NCI-H460 (cell line): ENCODE measurements around the gene GRM4. TPM values are rescaled to one million over a fixed set of nuclear protein-coding genes. Genes with fewer than 3 reads are reported as not detected.

Source experiments
- DNase-seq: peaks from one replicate; pipeline ENCODE4 v3.0.0-alpha.2; 2016; ENCODE audit warnings: low read depth; ENCODE audit errors: extremely low read depth
- total RNA-seq: library from RNA; depleted of rRNA; stranded (reverse); fragments of >200 nt; shearing (Covaris generic); gene quantifications from 2 replicates; pipeline ENCODE4 v1.2.3, GENCODE V29; 2014

Gene GRM4
- total RNA-seq, 1 experiment from 2014 or later: not detected

DNA sequence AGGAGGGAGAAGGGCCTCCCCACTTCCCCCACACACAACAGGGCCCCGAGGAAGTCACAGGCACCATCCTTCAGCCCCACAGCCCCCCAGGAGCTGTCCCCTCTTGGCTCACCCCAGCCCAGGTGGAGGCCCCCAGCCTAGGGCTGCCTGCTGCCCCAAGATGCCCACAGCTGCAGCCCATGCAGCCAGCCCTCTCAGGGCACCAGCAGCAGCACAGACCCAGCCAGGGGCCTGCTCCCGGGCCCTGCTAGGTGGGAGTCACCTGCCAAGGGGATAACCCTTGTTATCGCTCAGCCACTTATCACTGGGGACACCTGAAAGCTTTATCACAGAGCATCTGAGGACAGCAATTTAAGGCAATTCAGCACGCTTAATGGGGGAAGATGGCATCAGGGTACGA is 55.0 kb downstream of the GRM4 start:
- DNase-seq: no peak

DNA sequence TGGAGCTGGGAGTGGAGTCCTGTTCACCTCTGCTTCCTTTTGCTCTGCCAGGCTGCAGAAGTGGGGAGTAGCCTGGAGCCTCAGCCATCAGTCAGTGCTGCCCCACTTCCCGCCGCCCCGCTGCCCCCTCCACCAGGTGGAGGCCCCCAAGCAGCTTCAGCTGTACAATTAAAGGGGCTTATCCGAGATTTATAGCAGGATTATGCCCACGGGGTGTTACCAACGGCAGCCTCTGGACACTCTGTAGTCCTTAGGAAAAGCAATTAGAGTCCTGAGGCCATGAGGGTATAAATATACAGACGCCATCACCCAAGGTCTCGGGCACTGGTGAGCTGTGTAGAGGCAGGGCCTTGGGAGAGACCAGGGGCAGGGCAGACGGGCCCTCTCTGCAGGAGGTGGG is 55.4 kb downstream of the GRM4 start:
- DNase-seq: no peak

DNA sequence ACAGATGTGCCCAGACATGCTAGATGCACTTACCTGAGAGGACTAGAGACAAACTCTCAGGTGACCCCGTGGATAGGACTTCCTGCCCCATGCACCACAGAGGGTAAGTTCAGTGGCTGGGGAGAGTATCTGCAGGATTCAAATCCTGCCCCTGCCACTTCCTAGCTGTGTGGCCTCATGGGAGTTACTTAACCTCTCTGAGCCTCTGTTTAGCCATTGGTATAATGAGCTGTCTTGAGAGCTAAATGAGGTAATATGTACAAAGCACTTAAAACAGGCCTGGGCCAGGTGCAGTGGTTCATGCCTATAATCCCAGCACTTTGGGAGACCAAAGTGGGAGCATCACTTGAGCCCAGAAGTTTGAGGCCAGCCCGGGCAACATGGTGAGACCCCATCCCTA is 59.3 kb downstream of the GRM4 start:
- no peak for DNase-seq

DNA sequence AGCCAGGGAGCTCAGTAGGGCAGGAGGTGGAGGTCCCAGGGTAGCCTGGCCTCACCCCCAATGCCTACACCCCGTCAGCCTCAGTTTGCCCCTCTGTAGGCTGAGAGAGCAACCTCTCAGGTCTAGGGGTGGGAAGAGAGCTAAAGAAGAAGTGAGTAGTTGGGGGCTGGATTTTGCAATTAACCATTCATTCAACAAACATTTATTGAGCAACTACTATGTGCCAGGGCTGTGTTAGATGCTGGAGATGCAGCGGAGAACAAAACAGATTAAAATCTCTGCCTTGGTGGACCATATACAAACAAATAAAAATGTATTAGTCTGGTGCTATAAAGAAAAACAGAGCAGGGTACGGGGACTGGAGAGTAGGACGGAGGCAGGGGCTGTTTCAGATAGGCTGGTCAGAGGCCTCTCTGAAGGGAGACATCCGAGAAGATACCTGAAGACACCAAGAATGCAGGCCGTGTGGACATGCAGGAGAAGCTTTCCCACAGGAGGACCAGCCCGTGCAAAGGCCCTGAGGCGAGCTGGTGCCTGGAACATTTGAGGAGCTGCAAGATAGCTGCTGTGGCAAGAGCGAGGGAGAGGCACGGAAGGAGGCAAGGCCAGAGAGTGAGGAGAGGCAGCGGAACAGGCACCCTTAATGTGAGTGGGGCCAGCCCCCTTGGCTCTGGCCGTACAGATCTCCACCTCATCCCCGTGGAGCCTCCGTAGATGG is 60.3 kb downstream of the GRM4 start:
- no peak for DNase-seq

DNA sequence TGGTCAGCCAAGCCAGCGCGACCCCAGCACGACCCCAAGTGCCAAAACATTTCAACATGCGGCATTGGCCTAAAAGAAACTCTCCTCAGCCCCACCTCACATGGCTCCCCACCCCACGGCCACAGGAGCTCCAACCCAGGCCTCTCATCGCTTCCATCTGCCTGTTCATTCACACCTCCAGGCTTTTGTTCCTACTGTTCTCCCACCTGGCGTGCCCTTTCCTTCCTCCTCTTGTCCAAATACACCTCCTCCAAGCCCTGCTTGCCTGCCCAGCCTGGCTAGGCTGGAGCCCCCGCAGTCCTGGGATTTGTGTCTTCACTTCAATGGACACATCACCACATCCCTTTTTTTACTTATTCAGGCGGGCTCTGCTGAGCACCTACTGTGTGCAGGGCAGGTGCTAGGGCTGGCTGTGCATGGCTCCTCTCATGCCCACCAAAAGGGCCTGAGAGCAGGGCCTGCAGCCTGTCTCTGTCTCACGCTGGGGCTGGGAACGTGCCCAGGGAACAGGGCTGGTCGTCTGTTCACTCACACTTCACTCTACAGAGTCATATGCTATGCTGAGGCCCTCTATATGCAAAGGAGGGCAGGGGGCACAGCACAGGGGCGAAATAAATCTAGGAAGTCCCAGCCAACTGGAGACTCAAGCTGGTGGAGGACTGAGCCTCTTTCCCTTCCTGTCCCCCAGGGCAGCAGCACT is 61.1 kb downstream of the GRM4 start:
- DNase-seq: no peak

DNA sequence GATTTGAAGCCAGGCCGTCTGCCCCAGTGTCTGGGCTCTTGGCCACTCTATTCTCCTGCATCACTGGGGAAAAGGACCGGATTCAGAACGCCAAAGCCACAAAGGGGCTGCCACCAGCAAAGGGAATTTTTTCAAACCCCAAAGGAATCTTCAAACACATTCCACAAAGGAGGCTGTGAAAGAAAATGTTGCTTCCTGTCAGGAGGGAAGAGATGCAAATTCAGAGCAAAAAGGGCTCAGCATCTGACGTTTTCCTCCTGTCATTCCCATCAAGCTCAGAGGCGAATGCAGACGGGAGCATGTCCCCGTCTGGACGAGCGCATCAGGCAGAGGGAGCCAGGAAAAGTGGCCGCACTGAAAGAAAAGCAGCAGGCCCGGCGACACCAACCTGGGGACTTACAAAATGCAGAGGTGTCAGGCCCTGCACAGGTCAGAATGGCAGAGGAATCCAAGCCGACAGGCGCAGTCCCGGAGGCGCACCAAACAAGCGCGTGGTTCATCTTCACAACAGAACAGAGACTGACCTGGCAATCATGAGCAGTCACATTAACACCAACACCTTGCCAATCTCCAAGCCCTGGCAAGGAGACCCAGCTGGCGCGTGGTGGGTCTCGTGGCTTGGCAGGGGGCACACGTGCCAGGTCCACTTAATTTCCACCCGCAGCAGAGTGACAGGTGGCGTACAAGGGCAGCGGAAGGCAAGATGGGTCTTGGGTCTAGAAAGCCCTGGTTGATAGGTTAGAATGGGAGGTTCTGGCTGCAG is 62.8 kb downstream of the GRM4 start:
- no peak for DNase-seq

DNA sequence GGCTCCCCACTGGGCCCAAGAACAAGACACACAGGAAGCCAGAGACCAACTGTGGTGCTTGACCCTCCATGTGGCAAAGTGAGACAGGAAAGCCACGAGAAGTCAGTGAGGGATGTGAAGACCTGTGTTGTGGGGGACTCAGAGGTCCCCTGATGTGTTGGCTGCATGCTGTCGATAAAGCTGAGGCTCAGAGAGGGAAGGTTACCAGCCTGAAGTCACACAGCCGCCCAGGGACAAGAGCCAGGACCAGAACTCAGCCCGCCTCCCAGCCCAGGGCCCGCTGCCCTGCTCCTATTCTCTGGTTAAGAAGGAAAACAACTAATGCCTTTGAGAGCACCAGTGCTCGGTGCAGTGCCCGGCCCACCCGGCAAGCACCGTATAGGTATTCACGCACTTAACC is 63.5 kb downstream of the GRM4 start:
- no peak for DNase-seq

DNA sequence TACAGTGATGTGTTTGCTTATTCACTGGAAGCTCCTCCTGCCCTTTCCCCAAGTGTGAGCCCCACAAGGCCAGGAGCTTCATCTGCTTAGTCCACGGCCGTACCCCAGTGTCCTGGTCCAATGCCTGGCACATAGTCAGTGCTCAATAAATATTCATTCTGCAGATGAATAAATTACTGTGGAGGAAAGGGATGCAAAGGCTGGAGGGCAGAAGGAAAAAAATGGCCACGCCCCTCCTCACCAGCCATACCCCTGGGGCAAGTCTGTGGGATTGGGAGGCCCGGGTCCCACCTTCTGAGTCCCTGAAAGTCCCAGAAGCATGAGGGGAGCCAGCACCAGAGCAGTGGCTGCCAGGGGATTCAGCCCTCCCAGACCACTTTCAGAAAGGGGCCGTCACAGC is 65.5 kb downstream of the GRM4 start:
- DNase-seq: no peak

DNA sequence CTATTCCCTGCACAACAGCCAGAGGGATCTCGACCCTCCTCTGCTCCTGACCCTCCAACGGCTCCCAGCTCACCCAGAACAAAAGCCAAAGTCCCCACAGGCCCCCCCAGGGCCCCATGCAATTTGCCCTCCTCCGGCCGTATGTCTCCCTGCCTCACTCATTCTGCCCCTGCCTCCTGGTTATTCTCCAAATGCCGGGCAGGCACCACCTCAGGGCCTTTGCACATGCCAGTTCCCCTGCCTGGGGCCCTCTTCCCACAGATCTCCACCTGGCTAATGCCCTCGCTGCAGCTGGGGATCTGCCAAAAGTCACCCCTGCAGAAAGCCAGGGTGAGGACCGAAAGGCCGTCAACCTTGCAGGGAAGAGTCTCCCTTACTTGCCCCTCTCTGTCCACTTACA is 66.0 kb downstream of the GRM4 start:
- no peak for DNase-seq

DNA sequence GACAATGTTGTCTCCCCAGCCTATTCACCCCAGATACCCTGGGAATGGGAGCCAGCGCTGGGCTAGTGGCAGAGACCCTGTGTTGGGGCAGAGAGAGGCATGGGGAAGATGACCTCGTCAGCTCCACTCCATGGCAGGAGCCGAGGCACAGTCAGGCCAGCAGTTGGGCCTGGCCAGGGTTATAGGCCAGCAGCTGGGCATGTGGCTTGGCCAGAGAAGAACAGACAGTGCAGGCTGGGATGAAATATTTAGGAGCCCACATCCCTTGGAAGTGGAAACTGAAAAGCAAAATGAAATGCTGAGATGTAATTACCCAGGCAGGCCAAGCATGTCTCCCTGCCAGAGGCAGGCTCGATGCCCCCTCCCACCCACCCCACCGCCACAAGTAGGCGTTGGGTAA is 70.0 kb downstream of the GRM4 start:
- no peak for DNase-seq

DNA sequence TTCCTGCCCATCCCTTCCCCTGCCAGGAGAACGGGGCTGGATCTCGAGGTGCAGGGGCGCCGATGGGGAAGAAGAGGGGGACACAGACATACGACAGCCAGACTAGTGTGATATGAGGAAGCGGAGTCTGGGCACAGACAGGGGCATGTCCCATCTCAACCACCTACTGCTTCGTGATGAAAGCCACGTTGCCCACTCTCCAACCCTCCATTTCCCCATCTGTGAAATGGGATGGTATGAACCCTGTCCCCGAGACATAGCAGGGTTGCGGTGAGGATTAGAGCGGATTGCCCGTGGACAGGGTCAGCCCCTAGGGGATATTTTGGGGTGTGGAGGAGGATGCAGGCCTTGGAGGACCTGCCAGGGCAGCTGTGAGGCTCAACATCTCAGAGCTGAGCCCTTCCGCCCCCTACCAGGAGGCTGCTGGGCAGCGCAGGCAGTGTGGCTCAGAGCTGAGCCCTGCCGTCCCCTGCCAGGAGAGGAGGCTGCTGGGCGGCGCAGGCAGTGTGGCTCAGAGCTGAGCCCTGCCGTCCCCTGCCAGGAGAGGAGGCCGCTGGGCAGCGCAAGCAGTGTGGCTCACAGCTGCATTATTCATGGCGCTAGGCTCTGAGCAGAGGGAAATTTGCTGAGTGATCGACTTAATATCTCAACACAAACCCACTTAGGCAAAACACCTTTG is 71.7 kb downstream of the GRM4 start:
- DNase-seq: no peak

DNA sequence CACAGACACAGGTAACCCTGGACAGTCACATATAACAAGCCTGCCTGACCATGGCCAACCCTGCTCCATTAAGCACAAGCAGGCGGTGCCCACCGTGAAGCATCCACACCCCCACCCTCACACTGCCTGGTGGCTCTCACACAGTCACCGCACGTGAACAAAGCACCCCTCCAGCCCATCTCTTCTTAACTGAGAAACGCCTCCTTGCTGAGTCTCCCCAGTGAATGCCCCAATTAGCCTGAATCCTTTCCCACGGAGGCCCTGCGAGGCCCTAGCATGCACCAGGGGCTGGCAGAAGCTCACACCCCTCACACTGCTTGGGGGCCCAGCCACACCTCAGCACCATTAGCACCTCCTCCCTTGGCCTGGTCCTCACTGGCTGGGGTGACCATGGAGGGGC is 72.3 kb downstream of the GRM4 start:
- DNase-seq: no peak

DNA sequence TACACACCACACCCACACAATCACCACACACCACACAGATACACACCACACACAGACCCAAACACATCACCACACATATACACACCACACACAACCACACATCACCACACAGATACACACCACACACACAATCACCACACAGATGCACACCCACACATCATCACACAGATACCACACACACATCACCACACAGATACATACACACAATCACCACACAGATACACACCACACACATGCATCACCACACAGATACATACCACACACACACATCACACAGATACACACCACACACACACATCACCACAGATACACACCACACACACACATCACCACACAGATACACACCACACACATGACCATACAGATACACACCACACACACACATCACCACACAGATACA is 73.2 kb downstream of the GRM4 start:
- no peak for DNase-seq

DNA sequence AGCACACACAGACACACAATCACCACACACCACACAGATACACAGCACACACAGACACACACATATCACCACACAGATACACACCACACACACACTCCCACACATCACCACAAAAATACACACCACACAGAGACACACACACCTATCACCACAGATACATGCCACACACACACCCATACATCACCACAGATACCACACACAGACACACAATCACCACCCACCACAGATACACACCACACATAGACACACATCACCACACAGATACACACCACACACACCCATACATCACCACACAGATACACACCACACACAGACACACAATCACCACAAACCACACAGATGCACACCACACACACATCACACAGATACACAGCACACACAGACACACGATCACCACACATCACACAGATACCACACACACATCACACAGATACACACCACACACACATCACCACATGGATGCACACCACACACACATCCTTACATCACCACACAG is 74.0 kb downstream of the GRM4 start:
- no peak for DNase-seq

DNA sequence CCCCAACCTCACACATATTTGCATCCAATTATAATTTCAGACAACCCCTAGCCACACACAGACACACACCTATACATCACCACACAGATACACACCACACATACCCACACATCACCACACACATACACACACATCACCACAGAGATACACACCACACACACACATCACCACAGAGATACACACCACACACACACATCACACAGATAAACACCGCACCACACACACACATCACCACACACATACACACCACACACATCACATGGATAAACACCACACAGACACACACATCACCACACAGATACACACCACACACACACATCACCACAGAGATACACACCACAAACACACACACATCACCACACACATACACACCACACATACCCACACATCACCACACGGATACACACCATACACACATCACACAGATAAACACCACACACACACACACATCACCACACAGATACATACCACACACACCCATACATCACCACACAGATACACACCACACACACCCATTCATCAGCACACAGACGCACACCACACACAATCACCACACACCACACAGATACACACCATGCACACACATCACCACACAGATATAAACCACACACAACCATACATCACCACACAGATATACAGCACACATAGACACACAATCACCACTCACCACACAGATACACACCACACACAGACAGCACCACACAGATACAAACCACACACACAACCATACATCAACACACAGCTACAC is 74.6 kb downstream of the GRM4 start:
- DNase-seq: no peak

DNA sequence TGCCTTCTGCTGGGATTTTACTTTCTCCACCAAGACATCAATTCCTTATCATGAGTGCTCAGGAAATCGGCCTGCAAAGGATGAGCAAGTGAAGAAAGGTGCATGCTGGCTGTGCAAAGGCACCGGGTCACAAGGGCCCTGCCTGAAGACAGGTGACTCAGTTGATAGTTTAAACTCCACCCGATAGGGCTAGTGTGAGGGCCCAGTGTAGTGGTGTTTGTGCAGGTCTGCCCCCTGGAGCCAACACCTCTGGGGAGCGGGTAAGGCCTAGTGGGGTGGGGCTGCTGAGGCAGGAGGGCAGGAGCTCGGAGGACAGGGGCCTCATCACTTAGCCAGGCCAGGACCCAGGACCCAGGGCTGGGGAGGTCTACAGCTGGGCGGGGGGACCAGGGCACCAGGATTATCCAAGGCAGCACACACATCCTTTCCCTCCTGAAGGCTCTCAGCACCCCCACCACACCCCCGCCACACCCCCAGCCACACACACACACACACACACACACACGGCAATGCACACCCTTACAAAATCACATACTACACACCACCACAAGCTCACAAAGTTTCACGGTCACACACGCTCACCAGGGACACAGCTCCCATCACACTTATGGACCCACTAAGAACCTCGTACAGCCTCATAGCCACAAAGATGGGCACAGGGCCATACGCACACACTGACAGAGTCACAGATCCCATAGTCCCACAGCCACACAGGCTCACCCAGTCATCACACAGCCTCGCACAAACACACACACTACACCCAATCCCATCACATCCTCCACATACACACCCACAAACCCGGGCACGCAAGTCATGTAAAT is 75.4 kb downstream of the GRM4 start:
- no peak for DNase-seq

DNA sequence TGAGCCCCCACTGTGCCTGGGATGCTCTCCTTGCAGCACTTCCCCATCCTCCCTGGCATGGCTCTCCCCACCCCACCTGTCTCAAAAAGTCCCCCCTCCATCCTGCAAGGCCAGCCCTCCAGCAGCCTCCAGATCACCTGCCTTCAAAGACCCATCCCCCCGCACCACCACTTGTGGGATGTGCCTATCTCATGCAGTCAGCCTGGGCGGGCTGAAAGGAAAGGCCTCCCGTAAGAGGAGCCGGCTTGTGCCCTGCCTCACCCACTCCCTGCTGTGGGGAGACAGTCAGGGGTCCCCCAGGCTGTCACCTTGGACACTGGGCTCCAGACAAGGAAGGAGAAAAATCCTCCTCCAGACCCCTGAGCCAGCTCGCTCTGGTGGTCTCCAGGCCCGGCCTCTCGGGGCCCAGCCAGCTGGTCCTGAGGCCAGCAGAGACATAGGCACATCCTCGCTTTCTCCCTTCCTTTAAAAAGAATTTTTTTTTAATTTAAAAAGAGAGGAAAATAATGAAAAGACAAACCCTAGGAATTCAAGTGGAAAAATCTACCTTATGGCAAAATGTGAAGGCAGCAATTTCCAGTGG is 77.3 kb downstream of the GRM4 start:
- no peak for DNase-seq

DNA sequence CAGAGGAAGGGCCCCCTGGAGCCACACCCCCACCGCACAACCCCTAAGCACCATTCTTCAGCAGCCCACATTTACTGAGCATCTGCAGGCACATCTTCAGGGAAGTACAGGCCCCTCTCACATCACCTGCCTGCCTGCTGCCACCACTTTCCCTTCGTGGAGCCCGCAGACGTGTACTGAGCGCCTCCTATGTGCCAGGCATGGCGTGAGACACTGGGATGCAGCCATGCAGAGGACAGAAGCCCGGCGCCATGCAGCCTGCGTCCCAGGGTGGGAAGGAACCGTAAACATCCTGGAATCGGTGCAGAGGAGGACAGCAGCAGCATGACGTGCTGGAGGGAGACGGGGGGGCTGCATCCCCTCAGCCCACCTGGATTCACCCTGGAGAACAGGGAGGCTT is 78.1 kb downstream of the GRM4 start:
- DNase-seq: no peak
